Measurements from ENCODE around the gene TSPO2.

GRCh38 chr6:41056768-41057490, 14.7 kb downstream of the TSPO2 start:
- TF ChIP-seq CTCF (IDR thresholded peaks at IDR 0.05; ENCODE audit: low read length) (no peak), EZH2 (IDR thresholded peaks at IDR 0.05; ENCODE audit: borderline replicate concordance, low read length) (no peak)
